K562 (cell line): Measurements from ENCODE around the gene GJA5. TPM values are rescaled to one million over a fixed set of nuclear protein-coding genes. Genes with fewer than 3 reads are reported as not detected.
A peak's percentile ranks its signal among the peaks of the same experiment; 100 is the strongest.

Experiments
- ATAC-seq: fragments of 200-7000 bp; cut with Tn5 transposase; 3 replicates; pipeline ENCODE4 v1.9.1; 2020; ENCODE audit warnings: moderate library complexity
- BruUV-seq: library from RNA; stranded (reverse); fragments of 400-500 nt; replicated peaks from 2 replicates; lab custom pipeline; 2021; lab: Mats Ljungman, UMichigan
- CTCF ChIA-PET: fragments of 300-600 bp; formaldehyde crosslinking; extraction: SDS; loops from one replicate; lab custom pipeline; 2021; ENCODE audit warnings: low intra/inter-chr PET ratio; lab: Yijun Ruan, JAX
- POLR2A ChIA-PET: fragments of 300-600, 350-650 bp; sonication (Branson Sonifier 250); formaldehyde crosslinking; extraction: SDS; loops from one replicate; lab custom pipeline; 2021; ENCODE audit warnings: antibody characterized with exemption, inconsistent platforms; lab: Yijun Ruan, JAX
- DNase-seq, 4 experiments: peaks; one replicate each; pipeline versions ENCODE4 v3.0.0 to v3.0.0-alpha.2; 2011 to 2018; ENCODE audit warnings: low spot score in 3 of 4, mixed read lengths in 3 of 4; ENCODE audit errors: extremely low read depth in 1 of 4
- FAIRE-seq: peaks from 2 replicates; lab custom pipeline; 2011; peaks lifted over from hg19 to GRCh38; lab: Jason Lieb, UNC
- H2AFZ ChIP-seq: 2 replicates; pipeline ENCODE4 v1.6.0; 2011; ENCODE audit warnings: low read depth, low read length, control low read depth, inconsistent platforms
- H3K27ac ChIP-seq: fragments of 200-600 bp; 3 replicates; pipeline ENCODE4 v1.8.0; 2011; ENCODE audit warnings: low read depth, mild to moderate bottlenecking, control low read depth, inconsistent platforms, low read length, moderate library complexity, mixed read lengths; ENCODE audit errors: extremely low read depth
- H3K27me3 ChIP-seq, 2 experiments: fragments of 300-600 bp in 1 of 2; 2 replicates in 1 of 2; 3 replicates in 1 of 2; pipeline versions ENCODE4 v1.6.0 to v1.8.0; 2011; ENCODE audit warnings: inconsistent platforms in 2 of 2, low read length in 2 of 2, mild to moderate bottlenecking in 1 of 2, mixed read lengths in 1 of 2, moderate library complexity in 1 of 2; ENCODE audit not compliant: control insufficient read depth in 2 of 2, insufficient read depth in 2 of 2
- H3K36me3 ChIP-seq: fragments of 300-600 bp; 3 replicates; pipeline ENCODE4 v1.8.0; 2011; ENCODE audit warnings: mild to moderate bottlenecking, low read length, inconsistent platforms; ENCODE audit not compliant: control insufficient read depth, insufficient read depth
- H3K4me1 ChIP-seq, 2 experiments: fragments of 200-600 bp in 1 of 2; replicated peaks in 1 of 2; 2 replicates in 1 of 2; 3 replicates in 1 of 2; pipeline versions ENCODE4 v1.5.1 to v1.8.0; 2011; ENCODE audit warnings: inconsistent platforms in 2 of 2, low read length in 2 of 2, mild to moderate bottlenecking in 1 of 2, mixed read lengths in 1 of 2, moderate library complexity in 1 of 2; ENCODE audit not compliant: control insufficient read depth in 2 of 2, insufficient read depth in 2 of 2
- H3K4me2 ChIP-seq: 2 replicates; pipeline ENCODE4 v1.6.1; 2011; ENCODE audit warnings: low read length, control low read depth, inconsistent platforms, mixed read lengths; ENCODE audit not compliant: insufficient read depth
- H3K4me3 ChIP-seq: fragments of 200-600 bp; sonication (generic), shearing (Covaris generic); 2 replicates; pipeline ENCODE4 v1.5.1; 2016; ENCODE audit warnings: control low read depth, inconsistent platforms
- H3K79me2 ChIP-seq: fragments of 200-600 bp; 3 replicates; pipeline ENCODE4 v1.8.0; 2011; ENCODE audit warnings: low read length, inconsistent platforms; ENCODE audit not compliant: control insufficient read depth, insufficient read depth
- H3K9ac ChIP-seq, 2 experiments: 2 replicates each; pipeline versions ENCODE4 v1.6.0 to v1.6.1; 2011; ENCODE audit warnings: low read depth in 2 of 2, low read length in 2 of 2, control low read depth in 1 of 2, inconsistent platforms in 1 of 2, mild to moderate bottlenecking in 1 of 2, mixed read lengths in 1 of 2; ENCODE audit not compliant: insufficient read depth in 1 of 2
- H3K9me1 ChIP-seq: one replicate; pipeline ENCODE4 v1.6.0; 2011; ENCODE audit warnings: inconsistent platforms, mild to moderate bottlenecking, low read length, moderate library complexity; ENCODE audit not compliant: control insufficient read depth, insufficient read depth
- H3K9me3 ChIP-seq: replicated peaks from 2 replicates; pipeline ENCODE4 v1.5.1; 2011; ENCODE audit warnings: low read depth, low read length, inconsistent platforms; ENCODE audit not compliant: control insufficient read depth, insufficient read depth
- H4K20me1 ChIP-seq: replicated peaks from 2 replicates; pipeline ENCODE4 v1.6.1; 2011; ENCODE audit warnings: low read length, inconsistent platforms, mixed read lengths; ENCODE audit not compliant: control insufficient read depth, insufficient read depth
- ADNP ChIP-seq: fragments of 200-800 bp; sonication (Bioruptor generic); IDR thresholded peaks from 2 replicates; pipeline ENCODE4 v1.6.1; 2016; ENCODE audit warnings: missing genetic modification characterization, missing compliant biosample characterization
- NR4A1 ChIP-seq, 2 experiments: fragments of 250-450 bp in 1 of 2; fragments of 450-650 bp in 1 of 2; sonication (Bioruptor Pico) in 1 of 2; IDR thresholded peaks; 2 replicates each; pipeline versions ENCODE4 v1.4.0 to v1.6.1; 2016 to 2020; ENCODE audit warnings: mild to moderate bottlenecking in 2 of 2, missing compliant biosample characterization in 1 of 2, missing genetic modification characterization in 1 of 2, moderate library complexity in 1 of 2
- PCBP1 ChIP-seq: fragments of 200-400 bp; formaldehyde crosslinking; IDR thresholded peaks from 2 replicates; pipeline ENCODE4 v1.6.1; 2018; ENCODE audit warnings: mild to moderate bottlenecking, low read depth, low read length; ENCODE audit not compliant: poor library complexity, severe bottlenecking
- WGBS: fragments of 100-300 bp; shearing (Covaris generic); methylation state at CpG from one replicate; pipeline ENCODE4 v1.1.6; 2016; ENCODE audit warnings: low coverage, mixed read lengths; ENCODE audit not compliant: insufficient coverage; ENCODE audit errors: missing lambda C conversion rate; 5-methylcytosine and 5-hydroxymethylcytosine counted together
- in situ Hi-C: fragments of 300-500 bp; cut with MboI; formaldehyde crosslinking; loops from 4 replicates; pipeline ENCODE4 v1.15.0; 2018; ENCODE audit warnings: inconsistent platforms, mixed read lengths
- intact Hi-C: fragments of 100-400 bp; cut with micrococcal nuclease; formaldehyde crosslinking; loops from 2 replicates; pipeline ENCODE4 v1.14.2; 2022
- polyA plus RNA-seq, 8 experiments: library from polyadenylated mRNA; depleted of rRNA in 4 of 8; stranded (reverse) in 5 of 8; unstranded in 3 of 8; fragments of >200 nt; fragmentation: Nextera tagmentation in 2 of 8; fragmentation: Illumina TruSeq in 1 of 8; extraction: Ambion mirVana in 2 of 8; extraction: Trizol in 1 of 8; gene quantifications; 2 replicates each; pipeline versions ENCODE4 v1.2.1 to v1.2.3, GENCODE V29; 2011 to 2014; ENCODE audit warnings: inconsistent platforms in 1 of 8, missing spikeins in 1 of 8
- total RNA-seq, 7 experiments: library from RNA; depleted of rRNA in 6 of 7; stranded (reverse); fragments of >200 nt in 6 of 7; fragmentation: Illumina TruSeq in 2 of 7; extraction: Trizol in 2 of 7; gene quantifications; 2 replicates each; pipeline versions ENCODE4 v1.2.1 to v1.2.3, GENCODE V29; 2011 to 2021; ENCODE audit warnings: low replicate concordance in 1 of 7
- TF ChIP-seq, protein P1 (sequence below): fragments of 450-650 bp; IDR thresholded peaks from 2 replicates; pipeline ENCODE4 v1.6.1; 2016; ENCODE audit warnings: missing biosample characterization, missing genetic modification characterization
- TF ChIP-seq, protein P2 (sequence below), 2 experiments: fragments of 200-800 bp in 1 of 2; sonication (Bioruptor generic) in 1 of 2; sonication (generic) in 1 of 2; formaldehyde crosslinking in 1 of 2; IDR thresholded peaks in 1 of 2; conservative IDR thresholded peaks in 1 of 2; 2 replicates each; pipeline versions ENCODE4 v1.5.0 to v1.6.1; 2016 to 2020; ENCODE audit warnings: missing compliant biosample characterization in 1 of 2, missing genetic modification characterization in 1 of 2, missing genetic modification reagents in 1 of 2
- TF ChIP-seq, protein P3 (sequence below): IDR thresholded peaks from 2 replicates; pipeline ENCODE4 v1.6.1; 2016; ENCODE audit warnings: missing genetic modification characterization, missing compliant biosample characterization

Gene GJA5
- total and polyA plus RNA-seq, 9 of the 15 experiments (the other 6 are each of a cell fraction or from before 2014, with no cell fraction given): 0.07 TPM; not detected in 7

DNA sequence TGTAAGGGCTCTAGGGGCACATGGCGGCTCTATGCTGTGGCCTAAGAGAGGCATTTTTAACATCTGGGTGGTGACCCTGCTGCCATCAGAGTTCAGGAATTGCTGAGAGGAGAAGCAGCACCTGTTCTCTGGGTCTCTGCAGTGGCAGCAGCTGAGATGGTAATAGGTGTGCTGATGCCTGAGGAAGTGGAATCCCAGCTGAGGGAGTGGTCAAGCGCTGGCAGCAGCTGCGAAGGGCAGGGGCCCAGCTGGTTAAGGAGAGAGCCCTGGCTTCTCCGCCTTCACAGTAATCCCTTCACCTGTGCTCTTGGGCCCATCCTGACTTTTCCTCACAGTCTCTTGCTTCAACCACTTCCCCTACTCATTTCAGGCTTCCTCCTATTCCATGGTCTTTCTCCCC is 39.8 kb downstream of the GJA5 start:
- no peaks in the 10 kb centered on the region for H3K4me1 ChIP-seq
- ChIA-PET POLR2A (no interaction called here), CTCF (no interaction called here)
- 13% methylated on average over 4 of the region's 4 CpGs for WGBS
- no peak overlapping the region for H3K4me2 ChIP-seq
- no peaks in the 10 kb centered on the region for H3K36me3 ChIP-seq
- H3K9me3 ChIP-seq: no peaks in the 10 kb centered on the region
- no peaks in the 10 kb centered on the region for H3K79me2 ChIP-seq
- intact Hi-C loops (no loop called here), in situ Hi-C loops (loop anchor here (10.0 kb wide), 1 partner anchor 164 kb away; no protein-coding TSS in a partner anchor)
- H3K4me3 ChIP-seq: no peak overlapping the region
- BruUV-seq: no TSS peak
- no peak overlapping the region for H3K27ac ChIP-seq
- TF ChIP-seq ADNP (tag): no peak
- TF ChIP-seq, protein P1, sequence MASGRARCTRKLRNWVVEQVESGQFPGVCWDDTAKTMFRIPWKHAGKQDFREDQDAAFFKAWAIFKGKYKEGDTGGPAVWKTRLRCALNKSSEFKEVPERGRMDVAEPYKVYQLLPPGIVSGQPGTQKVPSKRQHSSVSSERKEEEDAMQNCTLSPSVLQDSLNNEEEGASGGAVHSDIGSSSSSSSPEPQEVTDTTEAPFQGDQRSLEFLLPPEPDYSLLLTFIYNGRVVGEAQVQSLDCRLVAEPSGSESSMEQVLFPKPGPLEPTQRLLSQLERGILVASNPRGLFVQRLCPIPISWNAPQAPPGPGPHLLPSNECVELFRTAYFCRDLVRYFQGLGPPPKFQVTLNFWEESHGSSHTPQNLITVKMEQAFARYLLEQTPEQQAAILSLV (tag): no peak
- DNase-seq (no peak), ATAC-seq (no peak), FAIRE-seq (no peak)
- no peak overlapping the region for H3K9ac ChIP-seq
- H3K9me1 ChIP-seq: no peaks in the 10 kb centered on the region
- H2AFZ ChIP-seq: no peak overlapping the region
- peaks cover 6% of the 10 kb centered on the region; the same call in 1 of the 2 replicates for H4K20me1 ChIP-seq
- H3K27me3 ChIP-seq: peaks cover 0 to 38% of the 10 kb centered on the region in 2 experiments; a peak in 4 of 5 replicates

DNA sequence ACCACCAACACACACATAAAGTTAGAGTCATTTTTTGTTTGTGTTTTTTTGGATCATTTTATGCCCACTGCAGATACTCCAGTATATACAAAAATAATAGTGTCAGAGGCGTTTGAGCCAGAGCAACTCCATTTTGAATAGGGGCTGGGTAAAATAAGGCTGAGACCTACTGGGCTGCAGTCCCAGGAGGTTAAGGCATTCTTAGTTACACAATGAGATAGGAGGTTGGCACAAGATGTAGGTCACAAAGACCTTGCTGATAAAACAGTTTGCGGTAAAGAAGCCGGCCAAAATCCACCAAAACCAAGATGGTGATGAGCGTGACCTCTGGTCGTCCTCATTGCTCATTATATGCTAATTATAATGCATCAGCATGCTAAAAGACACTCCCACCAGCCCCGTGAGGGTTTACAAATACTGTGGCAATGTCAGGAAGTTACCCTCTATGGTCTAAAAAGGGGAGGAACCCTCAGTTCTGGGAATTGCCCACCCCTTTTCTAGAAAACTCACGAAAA is 40.6 kb downstream of the GJA5 start:
- DNase-seq (no peak), FAIRE-seq (peak; percentile 37), ATAC-seq (no peak)
- POLR2A ChIA-PET: no interaction called here
- Histone ChIP-seq H3K4me3 (no peak overlapping the region), H3K27ac (no peak overlapping the region), H3K4me2 (no peak overlapping the region), H3K27me3 (peaks cover 0 to 38% of the 10 kb centered on the region in 2 experiments; a peak in 3 of 5 replicates), H3K9ac (no peak overlapping the region), H3K79me2 (no peaks in the 10 kb centered on the region), H2AFZ (no peak overlapping the region), H3K9me1 (no peaks in the 10 kb centered on the region), H3K36me3 (no peaks in the 10 kb centered on the region), H4K20me1 (peaks cover 6% of the 10 kb centered on the region; the same call in 1 of the 2 replicates), H3K4me1 (no peaks in the 10 kb centered on the region), H3K9me3 (no peaks in the 10 kb centered on the region)
- no TSS peak for BruUV-seq
- CTCF ChIA-PET: no interaction called here
- WGBS: 4% methylated on average over 7 of the region's 7 CpGs
- intact Hi-C loops (no loop called here), in situ Hi-C loops (loop anchor here (10.0 kb wide), 1 partner anchor 165 kb away; no protein-coding TSS in a partner anchor)
- TF ChIP-seq PCBP1 (no peak), NR4A1 (CRISPR knock-in tag; IDR thresholded peaks at IDR 0.05) (no peak), NR4A1 (tag; IDR thresholded peaks at IDR 0.05) (0 out of 2 replicates have a peak, but pooled peaks have one; percentile 39)
- TF ChIP-seq, protein P2, sequence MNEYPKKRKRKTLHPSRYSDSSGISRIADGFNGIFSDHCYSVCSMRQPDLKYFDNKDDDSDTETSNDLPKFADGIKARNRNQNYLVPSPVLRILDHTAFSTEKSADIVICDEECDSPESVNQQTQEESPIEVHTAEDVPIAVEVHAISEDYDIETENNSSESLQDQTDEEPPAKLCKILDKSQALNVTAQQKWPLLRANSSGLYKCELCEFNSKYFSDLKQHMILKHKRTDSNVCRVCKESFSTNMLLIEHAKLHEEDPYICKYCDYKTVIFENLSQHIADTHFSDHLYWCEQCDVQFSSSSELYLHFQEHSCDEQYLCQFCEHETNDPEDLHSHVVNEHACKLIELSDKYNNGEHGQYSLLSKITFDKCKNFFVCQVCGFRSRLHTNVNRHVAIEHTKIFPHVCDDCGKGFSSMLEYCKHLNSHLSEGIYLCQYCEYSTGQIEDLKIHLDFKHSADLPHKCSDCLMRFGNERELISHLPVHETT (CRISPR knock-in tag; conservative IDR thresholded peaks at IDR 0.05 in 1 of 2, IDR thresholded peaks at IDR 0.05 in 1 of 2): 0 out of 4 replicates have a peak, but pooled peaks of 1 of the 2 experiments have one; percentile 39
- TF ChIP-seq, protein P3, sequence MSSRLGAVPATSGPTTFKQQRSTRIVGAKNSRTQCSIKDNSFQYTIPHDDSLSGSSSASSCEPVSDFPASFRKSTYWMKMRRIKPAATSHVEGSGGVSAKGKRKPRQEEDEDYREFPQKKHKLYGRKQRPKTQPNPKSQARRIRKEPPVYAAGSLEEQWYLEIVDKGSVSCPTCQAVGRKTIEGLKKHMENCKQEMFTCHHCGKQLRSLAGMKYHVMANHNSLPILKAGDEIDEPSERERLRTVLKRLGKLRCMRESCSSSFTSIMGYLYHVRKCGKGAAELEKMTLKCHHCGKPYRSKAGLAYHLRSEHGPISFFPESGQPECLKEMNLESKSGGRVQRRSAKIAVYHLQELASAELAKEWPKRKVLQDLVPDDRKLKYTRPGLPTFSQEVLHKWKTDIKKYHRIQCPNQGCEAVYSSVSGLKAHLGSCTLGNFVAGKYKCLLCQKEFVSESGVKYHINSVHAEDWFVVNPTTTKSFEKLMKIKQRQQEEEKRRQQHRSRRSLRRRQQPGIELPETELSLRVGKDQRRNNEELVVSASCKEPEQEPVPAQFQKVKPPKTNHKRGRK (tag): no peak
